ENCODE measurements around the gene ANO5.
"Not testable (repeated sequence)": the region's sequence is repeated elsewhere in the genome, so short reads cannot be mapped to it uniquely, and the experiment has no call there.

ANO5 gene

DNA sequence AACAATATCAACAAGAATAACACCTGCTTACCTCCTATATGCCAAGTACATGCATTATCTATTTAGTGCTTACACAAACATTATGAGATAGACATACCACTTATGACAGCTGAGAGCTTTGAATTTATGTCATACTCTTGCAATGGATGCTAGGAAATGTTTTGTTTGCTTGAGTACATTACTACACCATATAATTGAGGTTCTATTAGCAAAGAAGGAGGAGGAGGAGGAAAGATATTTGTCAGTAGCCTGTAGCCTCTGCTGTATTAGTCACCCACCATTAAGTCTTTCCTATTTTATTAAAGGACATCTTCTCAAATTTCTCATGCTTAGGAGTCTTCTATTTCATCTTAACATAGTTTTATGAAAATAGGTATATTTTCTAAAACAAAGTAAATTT, 6.4 kb downstream of the ANO5 start:
- DNase-seq = no peak

DNA sequence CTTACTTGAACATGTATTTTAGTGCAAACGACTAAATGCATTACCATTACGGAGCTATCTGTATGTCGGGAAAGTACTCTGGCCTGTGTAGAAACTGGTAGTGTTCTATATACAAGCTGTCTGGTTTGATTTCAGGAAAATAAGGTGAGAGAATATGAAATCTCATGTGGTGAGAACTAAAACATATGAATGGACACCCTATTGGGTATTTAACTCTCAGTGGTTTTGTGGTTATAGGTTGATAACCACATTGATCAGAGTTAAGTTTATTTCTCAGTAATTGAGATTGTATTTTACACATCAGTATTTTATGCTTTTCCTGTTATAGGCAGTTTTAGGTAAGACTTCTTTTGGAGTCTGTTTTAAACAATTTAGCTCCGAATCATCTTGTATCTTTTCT, 10.4 kb downstream of the ANO5 start:
- DNase-seq = no peak

DNA sequence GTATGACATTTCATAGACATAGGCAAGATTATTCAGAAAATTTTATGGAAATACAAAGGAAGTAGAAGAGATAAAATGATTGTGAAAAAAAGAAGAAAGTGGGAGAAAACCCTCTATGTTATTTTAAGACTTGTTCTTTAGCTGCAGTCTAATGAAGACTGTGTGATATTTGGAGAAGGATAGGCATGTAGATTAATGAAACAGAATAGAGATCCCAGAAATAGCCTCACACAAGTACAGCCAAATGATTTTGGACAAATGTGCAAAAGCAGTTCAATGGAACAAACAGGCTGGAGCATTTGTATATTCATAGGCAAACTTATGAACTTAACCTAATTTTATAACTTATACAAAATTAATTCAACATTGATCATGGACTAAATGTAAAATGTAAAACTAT, 14.3 kb downstream of the ANO5 start:
- DNase-seq = no peak

DNA sequence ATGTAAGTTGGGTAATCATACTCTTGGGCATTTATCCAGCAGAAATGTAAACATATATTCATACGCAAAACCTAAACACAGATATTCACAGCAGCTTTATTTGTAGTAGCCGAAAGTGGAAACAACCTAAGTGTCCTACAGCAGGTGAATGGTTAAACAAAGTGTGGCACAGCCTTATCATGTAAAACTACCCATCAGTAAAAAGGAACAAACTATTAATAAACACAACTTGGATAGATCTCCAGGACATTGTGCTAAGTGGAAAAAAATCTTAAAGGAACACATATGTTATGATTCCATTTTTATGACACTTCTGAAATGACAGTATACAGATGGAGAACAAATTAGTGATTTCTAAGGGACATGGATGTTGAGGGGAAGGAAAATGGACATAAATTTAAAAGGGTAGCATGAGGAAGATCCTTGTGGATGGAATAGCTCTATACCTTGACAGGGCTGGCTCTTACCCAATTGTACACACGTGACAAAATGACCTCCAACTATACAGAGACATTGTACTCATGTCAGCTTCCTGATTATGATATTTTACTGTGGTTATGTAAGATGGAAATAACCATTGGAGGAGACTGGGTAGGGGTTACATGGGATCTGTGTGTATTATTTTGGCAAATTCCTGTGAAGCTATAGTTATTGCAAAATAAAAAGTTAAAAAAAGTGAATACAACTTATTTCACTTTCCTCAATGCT, 15.4 kb downstream of the ANO5 start:
- DNase-seq = no peak

DNA sequence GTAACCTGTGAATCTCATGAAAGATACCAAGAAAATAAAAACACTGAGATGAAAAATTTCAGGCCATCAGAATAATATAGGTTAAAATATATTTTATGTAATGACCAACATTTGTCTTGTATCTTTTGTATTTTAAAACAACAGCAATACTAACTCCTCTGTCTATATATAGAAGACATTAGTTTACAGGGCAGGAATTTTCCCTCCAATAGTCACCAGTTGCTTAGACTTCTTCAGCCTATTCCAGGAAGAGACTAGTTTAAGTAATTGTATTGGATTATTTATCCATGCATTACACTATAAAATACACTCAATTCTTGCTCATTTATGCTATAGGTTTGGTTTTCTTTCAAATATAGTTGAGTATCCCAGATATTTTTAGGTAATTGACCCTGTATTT, 24.1 kb downstream of the ANO5 start:
- no peak for DNase-seq

DNA sequence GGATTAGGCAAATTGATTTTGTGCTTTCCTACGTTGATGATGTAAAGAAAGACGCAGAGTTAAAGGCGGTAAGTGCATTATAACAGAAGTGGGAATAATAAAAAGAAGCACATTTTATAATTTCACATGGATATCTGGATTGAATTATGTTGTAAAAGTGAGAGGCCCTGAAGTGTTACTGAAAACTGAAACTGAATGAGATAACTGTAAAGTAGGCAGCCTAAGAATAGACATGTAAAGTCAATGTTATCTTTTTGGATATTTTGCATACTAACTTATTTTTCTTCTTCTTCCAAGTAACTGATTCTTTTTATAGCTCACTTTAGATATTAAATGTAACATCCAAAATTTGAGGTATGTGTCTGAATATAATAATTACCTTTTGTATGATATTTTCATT, 28.3 kb downstream of the ANO5 start:
- DNase-seq = no peak

DNA sequence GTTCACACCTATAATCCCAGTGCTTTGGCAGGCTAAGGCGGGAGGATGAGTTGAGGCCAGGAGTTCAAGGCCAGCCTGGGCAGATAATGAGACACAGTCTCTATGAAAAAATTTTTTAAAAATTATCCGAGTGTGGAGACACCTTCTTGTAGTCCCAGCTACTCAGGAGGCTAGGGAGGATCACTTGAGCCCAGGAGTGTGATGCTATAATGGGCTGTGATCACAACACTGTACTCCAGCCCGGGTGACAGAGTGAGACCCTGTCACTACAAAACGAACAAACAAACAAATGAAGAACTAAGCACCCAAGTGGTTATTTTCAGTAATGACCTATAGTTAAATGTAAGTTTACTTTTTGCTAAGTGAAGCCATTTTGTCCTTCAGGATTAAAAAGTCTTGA, 32.3 kb downstream of the ANO5 start:
- no peak for DNase-seq

DNA sequence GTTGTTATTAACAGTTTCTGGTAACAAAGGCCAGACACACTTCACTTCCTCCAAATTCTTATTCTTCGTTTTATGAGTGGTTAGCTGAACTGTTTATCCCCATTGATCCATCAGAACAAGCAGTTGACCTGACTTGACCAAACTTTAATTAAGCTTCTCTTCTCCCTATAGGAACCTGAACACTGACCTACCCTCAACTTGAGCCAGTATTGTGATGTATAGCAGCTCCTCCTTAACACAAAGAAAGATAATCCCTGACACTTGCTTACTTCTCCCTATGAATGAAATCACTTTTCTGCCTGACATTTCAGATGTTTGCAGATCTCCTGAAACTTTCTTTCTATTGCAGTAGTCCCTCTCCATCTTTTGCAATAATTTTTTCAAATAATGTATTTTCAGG, 41.9 kb downstream of the ANO5 start:
- DNase-seq = no peak

DNA sequence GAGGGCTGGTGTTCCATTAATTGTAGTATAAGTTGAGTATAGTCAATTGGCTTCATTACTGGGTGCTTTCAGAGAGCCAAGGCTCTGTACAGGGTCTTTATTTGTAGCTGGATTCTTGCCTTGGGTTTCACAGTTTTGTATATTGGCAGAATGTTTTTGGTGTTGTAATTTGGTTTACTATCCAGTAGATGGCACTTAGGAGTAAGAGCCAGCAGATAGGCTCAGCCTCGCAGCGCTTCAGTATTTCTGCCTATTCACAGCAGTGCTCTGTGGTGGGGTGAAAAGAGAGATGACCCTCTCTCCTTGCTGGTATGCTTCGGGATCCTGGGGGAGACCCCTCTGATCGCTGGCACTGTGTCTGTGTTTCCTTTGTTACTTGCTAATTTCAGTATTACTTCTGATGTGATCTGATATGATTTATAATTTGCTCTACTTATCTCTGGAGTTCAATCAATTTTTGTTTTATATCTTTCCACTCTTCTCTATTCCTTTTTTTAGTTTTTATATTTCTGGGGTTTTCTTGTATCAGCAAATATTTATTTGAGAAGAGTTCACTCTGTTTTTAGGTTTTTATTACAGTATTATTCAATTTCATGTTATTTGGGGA, 52.2 kb downstream of the ANO5 start:
- DNase-seq = peak; percentile 29

DNA sequence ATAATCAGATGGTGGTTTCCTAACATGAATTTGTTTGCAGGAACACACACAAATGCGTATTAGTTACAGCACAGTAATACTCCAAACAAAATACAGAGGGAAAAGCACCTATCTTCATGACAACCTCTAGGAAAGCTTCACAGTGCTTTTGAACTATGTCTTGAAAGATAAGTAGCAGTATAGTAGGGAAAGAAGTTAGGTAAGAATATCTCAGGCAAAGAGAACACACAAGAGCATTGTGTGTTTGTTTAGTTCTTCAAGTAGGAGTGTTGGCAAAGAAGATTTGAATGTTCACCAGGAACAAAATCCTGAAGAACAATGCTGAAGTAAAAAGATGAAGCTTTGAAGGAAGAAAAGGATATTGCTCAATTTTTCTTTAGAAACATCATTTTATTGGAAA, 54.1 kb downstream of the ANO5 start:
- no peak for DNase-seq

DNA sequence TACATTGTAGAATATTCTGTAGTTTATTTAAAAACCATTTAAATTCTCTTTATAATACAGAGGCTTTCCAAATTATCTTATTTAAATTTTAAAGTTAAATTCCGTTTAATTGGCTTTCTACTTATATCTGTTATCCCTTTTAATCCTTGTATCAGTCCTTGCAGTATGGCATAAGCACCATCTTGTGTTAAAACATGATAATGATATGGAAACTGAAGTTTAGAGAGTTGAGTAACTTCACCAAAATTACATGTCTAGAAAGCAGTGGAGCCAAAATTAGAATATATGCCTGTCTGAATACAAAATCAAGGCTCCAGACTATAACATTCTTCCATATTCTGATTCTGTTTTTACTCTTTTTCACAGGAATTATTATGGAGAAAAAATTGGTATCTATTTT, 57.0 kb downstream of the ANO5 start:
- no peak for DNase-seq

DNA sequence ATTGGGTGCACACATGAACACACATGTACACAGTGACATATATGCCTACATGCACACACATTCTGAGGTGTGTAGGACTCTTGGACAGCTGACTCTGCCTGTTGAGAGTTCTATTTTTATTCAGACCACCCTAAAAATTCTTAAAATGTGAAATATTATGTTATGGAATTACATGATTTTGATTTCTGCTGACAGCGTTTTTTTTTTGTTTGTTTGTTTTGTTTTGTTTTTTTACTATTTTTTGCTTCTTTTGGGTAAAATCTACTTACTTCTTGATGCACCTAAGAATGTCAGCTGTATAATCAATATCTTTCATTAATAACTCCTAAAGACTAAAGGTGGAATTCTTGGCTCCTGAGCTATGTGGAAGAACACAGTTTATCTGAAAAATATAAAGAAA, 64.0 kb downstream of the ANO5 start:
- DNase-seq = no peak

DNA sequence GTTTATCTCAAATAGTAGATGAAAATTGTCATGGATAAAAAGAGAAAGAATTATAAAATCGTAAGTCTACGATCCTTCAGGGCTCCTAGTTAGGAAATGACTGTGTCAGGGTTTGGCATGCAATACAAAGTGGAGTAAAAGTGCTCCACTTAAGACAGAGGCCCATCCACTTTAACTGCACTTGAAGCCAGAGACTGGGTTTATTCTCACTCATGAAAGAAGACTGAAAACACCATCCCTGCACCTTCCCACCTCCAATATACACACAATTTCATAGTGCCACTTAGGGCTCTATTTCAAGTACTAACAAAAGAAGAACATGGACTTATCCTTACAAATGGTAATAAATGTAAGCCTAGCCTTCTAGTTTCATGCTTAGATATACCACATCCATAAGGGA, 70.7 kb downstream of the ANO5 start:
- no peak for DNase-seq

DNA sequence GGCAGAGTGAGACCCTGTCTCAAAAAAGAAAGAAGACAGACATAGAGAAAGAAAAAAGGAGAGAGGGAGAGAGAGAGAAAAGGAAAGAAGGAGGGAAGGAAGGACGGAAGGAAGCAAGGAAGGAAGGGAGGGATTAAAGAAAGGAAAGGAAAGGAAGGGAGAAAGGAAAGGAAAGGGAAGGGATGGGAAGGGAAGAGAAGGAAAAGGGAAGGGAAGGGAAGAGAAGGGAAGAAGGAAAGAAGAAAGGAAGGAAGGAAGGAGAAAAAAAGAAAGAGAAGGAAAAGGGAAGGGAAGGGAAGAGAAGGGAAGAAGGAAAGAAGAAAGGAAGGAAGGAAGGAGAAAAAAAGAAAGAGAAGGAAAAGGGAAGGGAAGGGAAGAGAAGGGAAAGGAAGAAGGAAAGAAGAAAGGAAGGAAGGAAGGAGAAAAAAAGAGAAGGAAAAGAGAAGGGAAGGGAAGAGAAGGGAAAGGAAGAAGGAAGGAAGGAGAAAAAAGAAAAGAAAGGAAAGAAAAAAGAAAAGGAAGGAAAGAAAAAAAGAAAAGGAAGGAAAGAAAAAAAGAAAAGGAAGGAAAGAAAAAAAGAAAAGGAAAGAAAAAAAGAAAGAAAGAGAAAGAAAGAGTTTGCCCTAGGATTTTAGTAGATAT, 76.2 kb downstream of the ANO5 start:
- DNase-seq = not testable (repeated sequence)

DNA sequence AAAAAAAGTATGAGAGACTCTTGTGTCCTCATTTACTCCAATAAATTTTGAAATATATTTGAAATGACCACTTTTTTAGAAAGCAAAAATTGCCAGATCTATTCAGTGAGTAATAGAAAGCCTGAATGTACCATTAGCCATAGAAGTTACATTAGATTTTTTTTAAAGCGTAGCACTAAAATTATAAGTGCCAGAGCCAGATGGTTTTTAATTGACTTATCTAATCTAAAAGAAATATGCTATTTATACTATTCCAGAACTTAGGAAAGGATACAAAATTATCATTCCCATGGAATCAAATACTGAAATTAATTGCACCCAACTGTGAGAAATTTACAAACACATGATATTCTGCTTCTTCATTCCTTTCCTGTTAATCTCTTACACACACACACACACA, 80.9 kb downstream of the ANO5 start:
- DNase-seq = no peak

DNA sequence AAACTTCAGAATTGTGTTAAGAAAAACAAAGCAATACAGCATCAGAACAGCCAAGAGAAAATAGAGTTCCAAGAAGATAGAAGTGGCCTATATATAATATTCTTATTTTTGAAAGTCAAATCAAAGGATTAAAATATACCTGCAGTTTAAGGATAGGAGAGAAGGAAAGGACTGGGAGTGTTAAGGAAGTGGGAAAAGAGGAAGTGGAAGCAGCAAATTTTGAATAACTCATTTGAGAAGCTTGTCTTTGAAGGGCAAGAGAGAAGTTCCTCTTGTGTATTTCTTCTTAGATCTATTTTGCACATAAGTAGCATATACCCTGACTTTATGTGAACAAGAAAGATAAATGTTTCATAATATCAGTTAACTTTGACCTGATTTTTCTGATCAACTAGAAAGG, 82.7 kb downstream of the ANO5 start:
- no peak for DNase-seq

DNA sequence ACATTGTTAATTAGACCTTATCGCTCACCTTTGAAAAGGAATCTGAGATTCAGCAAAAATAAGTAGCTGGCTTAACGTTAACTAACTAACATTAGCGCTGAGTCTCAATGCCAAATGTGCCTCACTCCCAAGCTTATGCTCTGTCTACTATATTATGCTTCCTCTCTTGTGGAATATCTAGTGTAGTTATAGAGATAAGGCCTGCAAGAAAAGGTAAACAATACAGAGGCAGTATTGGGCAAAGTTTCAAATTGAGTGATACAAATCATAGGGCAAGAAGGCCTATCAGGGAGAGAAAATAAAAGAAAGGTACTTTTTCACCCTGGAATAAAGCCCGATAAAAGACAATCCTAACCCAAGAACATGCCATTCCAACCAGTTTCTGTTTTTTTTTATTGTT, 83.7 kb downstream of the ANO5 start:
- DNase-seq = no peak

DNA sequence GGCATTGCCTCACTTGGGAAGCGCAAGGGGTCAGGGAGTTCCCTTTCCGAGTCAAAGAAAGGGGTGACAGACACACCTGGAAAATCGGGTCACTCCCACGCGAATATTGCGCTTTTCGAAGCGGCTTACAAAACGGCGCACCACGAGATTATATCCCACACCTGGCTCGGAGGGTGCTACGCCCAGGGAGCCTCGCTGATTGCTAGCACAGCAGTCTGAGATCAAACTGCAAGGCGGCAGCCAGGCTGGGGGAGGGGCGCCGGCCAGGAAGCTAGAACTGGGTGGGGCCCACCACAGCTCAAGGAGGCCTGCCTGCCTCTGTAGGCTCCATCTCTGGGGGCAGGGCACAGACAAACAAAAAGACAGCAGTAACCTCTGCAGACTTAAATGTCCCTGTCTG, 92.1 kb downstream of the ANO5 start:
- not testable (repeated sequence) for DNase-seq

DNA sequence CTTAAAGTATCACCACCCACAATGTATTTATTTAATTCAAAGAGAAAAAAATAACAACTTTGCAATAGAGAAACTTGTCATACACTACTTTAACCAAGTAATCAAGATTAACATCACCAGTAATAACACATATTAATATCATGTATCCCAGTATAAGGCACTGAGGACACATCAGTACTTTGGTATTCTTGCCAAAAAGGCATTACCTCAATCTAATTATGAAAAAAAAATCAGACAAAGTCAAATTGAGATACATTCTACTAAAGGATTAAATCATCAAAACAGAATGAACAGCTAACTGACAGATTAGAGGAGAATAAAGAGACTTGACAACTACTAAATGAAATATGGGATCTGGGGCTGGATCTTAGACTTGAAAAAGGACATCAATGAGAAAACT, 109.5 kb downstream of the ANO5 start:
- DNase-seq = no peak

DNA sequence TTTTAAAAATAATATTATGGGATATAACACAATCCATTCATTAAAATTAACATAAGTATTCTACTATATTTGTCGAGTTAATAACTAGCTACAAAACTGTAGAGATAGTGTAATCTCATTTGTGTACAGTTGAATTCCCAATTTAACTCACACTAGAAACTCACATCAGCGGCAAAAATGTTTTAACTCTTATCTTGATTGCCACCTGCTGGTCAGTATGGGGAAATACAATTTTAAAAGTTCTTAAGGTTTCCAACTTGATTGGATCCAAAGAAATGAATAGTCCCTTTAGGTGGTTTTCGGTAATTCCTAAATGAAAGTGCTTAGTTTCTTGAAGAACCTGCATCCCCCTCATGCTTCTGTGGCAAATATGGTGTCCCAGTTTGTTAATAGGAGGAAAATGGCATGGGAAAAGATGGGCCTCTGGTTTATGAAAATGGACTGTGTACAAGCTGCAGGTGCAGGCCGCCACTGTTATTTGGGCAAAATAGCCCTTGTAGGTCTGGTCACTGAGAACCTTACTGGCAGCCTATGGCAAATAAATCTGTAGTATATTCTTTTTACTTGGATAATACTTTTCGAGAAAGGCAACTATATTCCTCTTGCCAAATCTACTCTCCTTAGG, 111.6 kb downstream of the ANO5 start:
- peak; percentile 3 for DNase-seq

DNA sequence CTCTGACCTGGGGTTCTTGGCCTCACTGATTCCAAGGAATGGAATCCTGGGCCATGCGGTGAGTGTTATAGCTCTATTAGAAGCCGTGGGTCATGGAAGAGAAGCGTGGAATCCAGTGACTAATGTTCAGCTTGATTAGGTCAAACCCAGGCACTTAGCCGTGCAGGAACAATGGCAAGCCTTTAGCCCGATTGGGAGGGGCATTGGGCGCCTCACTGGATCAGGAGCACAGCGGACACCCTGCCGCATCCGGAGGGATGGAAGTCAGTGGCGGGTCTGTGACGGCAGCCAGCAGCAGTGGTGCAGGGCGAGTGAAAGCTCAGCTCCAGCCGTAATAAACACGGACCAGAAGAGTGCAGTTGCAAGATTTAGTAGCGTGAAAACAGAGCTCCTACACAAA, 124.8 kb downstream of the ANO5 start:
- no peak for DNase-seq

DNA sequence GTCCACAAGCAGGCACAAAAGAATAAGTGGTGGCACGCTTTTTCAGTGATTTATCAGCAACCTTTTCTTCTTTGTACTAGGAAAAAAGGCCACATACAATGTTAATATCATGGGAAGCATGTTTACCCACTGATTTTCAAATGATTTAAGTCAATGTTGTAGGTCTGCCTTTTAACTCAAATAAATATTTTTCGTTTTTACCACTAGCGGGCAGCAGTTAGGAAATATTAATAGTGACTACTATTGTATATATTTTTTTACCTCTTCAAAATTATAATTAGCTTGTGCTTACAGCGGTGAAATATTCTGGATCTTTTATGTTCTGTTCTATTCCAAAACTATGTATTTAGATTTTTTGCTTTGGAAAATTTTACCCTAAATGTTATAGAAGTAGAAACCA, 138.9 kb downstream of the ANO5 start:
- no peak for DNase-seq
